ENCODE measurements around the gene ABCA3. TPM values are rescaled to one million over a fixed set of nuclear protein-coding genes. Genes with fewer than 3 reads are reported as not detected.

The ABCA3 gene
- total RNA-seq, 1 donor from 2014 or later = 32.1 TPM

DNA sequence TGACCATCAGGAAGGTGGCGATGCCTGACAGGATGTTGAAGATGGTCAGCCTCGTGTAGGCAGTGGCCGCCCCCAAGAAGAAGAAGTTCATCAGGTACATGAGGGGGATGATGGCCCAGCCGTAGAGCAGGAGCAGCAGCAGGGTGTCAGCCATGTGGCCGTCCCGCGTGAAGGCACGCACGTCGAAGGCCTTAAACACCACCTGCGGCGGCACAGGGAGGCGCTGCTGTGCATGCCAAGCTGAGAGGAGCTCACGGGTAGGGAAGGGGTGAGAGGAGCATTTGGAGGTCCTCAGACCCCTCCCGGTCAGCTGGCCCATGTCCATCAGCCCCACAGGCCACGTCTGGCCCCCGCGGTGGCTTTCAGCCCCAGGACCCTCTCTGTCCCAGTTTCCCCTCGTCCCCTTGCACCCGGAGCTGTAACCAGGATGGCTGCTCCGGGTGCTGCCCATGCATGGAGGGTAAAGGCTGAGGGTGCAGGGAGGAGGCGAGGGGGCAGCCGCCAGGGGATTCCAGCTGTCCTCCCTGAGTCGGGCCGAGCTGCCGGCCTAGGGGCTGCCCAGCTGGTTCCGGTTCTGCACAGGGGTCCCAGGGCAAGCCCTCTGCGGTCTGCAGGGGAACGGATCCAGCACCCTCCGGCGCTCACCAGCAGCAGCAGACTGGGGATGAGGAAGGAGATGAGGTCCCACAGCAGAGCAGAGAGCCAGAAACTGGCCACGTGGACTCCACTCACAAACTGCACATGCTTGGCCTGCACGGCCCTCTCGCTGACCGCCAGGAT is 55.5 kb downstream of the ABCA3 start:
- TF ChIP-seq, protein P1, sequence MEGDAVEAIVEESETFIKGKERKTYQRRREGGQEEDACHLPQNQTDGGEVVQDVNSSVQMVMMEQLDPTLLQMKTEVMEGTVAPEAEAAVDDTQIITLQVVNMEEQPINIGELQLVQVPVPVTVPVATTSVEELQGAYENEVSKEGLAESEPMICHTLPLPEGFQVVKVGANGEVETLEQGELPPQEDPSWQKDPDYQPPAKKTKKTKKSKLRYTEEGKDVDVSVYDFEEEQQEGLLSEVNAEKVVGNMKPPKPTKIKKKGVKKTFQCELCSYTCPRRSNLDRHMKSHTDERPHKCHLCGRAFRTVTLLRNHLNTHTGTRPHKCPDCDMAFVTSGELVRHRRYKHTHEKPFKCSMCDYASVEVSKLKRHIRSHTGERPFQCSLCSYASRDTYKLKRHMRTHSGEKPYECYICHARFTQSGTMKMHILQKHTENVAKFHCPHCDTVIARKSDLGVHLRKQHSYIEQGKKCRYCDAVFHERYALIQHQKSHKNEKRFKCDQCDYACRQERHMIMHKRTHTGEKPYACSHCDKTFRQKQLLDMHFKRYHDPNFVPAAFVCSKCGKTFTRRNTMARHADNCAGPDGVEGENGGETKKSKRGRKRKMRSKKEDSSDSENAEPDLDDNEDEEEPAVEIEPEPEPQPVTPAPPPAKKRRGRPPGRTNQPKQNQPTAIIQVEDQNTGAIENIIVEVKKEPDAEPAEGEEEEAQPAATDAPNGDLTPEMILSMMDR (IDR thresholded peaks at IDR 0.05; ENCODE audit: insufficient read depth, low read length, poor library complexity, severe bottlenecking) = no peak
- H3K4me3 ChIP-seq (ENCODE audit: low read depth, low read length) = no peak overlapping the region
- no peaks in the 10 kb centered on the region for H3K36me3 ChIP-seq (ENCODE audit: control insufficient read depth, insufficient read depth, low read length)
- no peak for DNase-seq (ENCODE audit: low read depth)
- H3K27me3 ChIP-seq (ENCODE audit: control insufficient read depth, insufficient read depth, low read length) = no peaks in the 10 kb centered on the region

DNA sequence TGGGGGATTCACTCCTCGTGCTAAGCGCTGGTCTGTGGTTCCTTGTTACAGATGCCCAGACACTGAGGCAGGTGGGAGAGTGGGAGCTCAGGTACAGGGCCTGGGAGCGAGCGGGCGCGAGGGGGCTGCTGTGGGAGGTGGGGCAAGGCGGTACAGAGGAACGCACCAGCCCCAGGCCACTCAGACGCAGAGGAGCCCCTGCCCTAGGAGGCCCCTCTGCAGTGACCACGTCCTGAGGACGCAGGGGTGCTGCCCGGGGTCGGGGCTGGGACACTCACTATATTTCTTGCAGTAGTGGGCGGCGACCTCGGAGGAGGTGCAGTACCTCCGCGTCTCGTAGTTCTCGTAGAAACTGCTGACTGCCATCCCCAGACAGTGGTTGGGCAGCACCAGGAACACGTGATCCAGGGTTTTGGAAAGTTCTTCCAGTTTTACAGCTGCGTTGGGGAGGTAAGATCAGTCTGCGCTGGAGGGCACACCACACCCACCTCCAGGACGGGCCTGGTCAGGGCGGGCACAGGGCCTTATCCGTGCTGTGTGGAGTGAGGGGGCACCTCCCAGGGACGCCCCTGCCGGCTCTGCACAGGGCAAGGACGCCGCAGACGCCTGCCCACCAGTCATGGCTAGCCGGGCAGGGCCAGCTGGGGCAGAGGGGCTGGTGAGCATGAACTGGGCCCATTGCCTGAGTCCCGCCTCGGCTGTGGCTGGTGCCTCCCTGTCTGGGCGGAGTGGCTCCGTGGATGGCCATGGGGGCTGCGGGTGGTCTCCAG is 56.3 kb downstream of the ABCA3 start:
- DNase-seq (ENCODE audit: low read depth) = no peak
- no peak overlapping the region for H3K4me3 ChIP-seq (ENCODE audit: low read depth, low read length)
- H3K36me3 ChIP-seq (ENCODE audit: control insufficient read depth, insufficient read depth, low read length) = no peaks in the 10 kb centered on the region
- H3K27me3 ChIP-seq (ENCODE audit: control insufficient read depth, insufficient read depth, low read length) = no peaks in the 10 kb centered on the region
- TF ChIP-seq, protein P1 (IDR thresholded peaks at IDR 0.05; ENCODE audit: insufficient read depth, low read length, poor library complexity, severe bottlenecking) = no peak

DNA sequence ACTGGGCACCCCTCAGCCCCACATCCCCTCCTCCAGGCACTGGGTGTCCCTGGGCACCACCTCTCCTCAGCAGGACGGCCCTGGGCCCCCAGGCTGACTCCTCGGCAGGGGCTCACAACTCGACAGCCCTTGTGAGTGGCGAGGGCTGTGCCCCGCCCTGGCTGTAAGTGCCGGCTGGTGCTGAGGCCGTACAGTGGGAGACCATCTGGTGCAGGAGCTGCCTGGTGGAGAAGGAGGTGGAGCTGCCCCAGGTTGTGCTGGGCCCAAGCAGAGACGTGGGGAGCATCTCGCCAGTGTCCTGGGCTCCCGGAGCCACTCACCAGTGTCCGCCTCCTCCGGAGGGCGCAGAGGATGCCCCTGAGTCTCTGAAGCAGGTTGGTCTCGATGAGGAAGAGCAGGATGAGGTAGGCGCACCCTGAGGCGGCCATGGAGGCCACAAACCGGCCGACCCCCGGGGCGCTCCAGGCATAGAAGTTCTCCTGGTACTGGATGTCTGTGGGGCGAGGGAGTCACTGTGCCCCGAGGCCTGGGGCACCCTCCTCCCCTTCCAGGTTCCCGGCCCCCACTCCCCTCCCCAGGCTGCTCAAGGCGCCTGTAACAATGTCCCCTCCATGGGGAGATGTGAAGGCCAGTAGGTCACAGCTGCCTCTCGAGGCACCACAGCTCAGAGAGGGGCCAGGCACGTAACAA is 57.5 kb downstream of the ABCA3 start:
- no peaks in the 10 kb centered on the region for H3K36me3 ChIP-seq (ENCODE audit: control insufficient read depth, insufficient read depth, low read length)
- no peak for DNase-seq (ENCODE audit: low read depth)
- no peak overlapping the region for H3K4me3 ChIP-seq (ENCODE audit: low read depth, low read length)
- H3K27me3 ChIP-seq (ENCODE audit: control insufficient read depth, insufficient read depth, low read length) = no peaks in the 10 kb centered on the region
- TF ChIP-seq, protein P1 (IDR thresholded peaks at IDR 0.05; ENCODE audit: insufficient read depth, low read length, poor library complexity, severe bottlenecking) = no peak

DNA sequence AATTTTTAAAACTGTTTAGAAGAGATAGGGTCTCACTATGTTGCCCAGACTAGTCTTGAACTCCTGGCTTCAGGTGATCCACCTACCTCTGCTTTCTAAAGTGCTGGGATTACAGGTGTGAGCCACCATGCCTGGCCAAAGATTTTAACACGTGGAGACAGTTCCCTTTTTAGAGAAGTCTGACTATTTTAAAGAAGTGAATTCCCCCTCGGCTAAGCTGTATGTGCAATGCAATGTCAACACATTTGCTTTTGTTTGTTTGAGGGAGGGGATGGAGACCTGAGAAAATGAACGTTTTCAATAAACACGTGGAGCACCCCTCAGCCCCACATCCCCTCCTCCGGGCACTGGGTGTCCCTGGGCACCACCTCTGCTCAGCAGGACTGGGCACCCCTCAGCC is 58.3 kb downstream of the ABCA3 start:
- no peak for DNase-seq (ENCODE audit: low read depth)
- H3K4me3 ChIP-seq (ENCODE audit: low read depth, low read length) = no peak overlapping the region
- TF ChIP-seq, protein P1 (IDR thresholded peaks at IDR 0.05; ENCODE audit: insufficient read depth, low read length, poor library complexity, severe bottlenecking) = no peak
- H3K27me3 ChIP-seq (ENCODE audit: control insufficient read depth, insufficient read depth, low read length) = no peaks in the 10 kb centered on the region
- no peaks in the 10 kb centered on the region for H3K36me3 ChIP-seq (ENCODE audit: control insufficient read depth, insufficient read depth, low read length)

DNA sequence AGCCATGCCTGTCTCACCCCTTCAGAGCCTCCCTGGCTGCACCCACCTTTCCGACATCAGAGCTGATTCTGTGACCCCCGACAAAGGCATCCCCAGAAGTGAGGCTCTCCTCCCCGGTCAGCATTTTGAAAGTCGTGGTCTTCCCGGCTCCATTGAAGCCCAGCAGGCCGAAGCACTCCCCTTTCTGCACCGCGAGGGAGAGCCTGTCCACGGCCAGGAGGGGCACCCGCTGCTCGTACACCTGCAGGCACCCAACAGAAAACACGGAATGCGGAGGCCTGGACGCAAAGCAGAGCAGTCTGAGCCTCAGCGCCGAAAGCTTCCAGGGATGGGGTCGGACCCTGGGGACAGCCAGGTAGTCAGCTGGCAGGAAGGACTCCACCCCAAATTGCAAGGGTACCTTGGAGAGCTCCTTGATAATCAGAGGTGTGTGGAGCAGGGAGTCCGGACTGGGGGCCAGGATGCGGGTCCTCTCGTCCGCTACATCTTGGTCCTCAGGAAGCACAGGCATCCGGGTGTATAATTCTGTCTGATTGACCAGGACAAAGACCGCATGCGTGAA is 59.5 kb downstream of the ABCA3 start:
- Histone ChIP-seq H3K4me3 (ENCODE audit: low read depth, low read length) (no peak overlapping the region), H3K36me3 (ENCODE audit: control insufficient read depth, insufficient read depth, low read length) (no peaks in the 10 kb centered on the region), H3K27me3 (ENCODE audit: control insufficient read depth, insufficient read depth, low read length) (no peaks in the 10 kb centered on the region)
- no peak for DNase-seq (ENCODE audit: low read depth)
- TF ChIP-seq, protein P1 (IDR thresholded peaks at IDR 0.05; ENCODE audit: insufficient read depth, low read length, poor library complexity, severe bottlenecking) = no peak
